Middle frontal gyrus (tissue), 1 donor: Measurements from ENCODE around the gene KRTAP1-1.
"Not testable (repeated sequence)": the region's sequence is repeated elsewhere in the genome, so short reads cannot be mapped to it uniquely, and the experiment has no call there.

ENCODE experiments used
- DNase-seq: peaks from one replicate; pipeline ENCODE4 v3.0.0-alpha.2; 2015; ENCODE audit warnings: low spot score; ENCODE audit errors: extremely low spot score

Gene KRTAP1-1

DNA sequence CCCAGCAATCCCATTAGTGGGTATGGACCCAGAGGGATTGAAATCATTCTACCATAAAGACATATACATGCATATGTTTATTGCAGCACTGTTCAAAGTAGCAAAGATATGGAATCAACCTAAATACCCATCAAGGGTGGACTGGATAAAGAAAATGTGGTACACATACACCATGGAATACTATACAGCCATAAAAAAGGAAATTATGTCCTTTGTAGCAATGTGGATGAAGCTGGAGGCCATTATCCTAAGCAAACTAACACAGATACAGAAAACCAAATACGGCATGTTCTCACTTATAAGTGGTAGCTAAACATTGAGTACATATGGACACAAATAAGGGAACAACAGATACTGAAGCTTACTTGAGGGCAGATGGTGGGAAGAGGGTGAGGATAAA is 16.3 kb upstream of the KRTAP1-1 start:
- no peak for DNase-seq

GRCh38 chr17:41055130-41055529 is 13.9 kb upstream of the KRTAP1-1 start, which contains the start of gene KRTAP2-2:
KRTAP2-2 (minus strand) TSS chr17:41055230; CDS start chr17:41055211, 19 bp downstream.
- not testable (repeated sequence) for DNase-seq

- DNase-seq, result not testable (repeated sequence)
Observed at GRCh38 chr17:41054556-41054955, 13.3 kb upstream of the KRTAP1-1 start.

DNA sequence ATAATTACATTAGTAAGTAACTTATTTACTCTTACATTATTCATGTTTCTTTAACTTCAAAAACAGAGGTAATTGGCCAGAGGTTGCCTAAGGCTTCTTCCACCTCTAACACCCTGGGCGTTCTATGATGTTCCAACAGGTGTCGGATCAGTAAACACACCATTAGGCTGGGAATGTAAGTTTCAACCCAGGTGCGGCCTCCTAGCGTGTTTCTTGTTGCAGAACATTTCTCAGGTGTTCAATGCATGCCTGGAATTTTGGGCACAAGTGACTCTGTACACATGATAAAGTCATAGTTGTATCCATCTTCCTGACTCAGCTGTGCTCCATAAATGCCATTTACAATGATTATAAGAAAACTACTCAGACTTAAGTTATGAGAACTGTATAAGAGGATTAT is 12.8 kb upstream of the KRTAP1-1 start:
- no peak for DNase-seq

DNA sequence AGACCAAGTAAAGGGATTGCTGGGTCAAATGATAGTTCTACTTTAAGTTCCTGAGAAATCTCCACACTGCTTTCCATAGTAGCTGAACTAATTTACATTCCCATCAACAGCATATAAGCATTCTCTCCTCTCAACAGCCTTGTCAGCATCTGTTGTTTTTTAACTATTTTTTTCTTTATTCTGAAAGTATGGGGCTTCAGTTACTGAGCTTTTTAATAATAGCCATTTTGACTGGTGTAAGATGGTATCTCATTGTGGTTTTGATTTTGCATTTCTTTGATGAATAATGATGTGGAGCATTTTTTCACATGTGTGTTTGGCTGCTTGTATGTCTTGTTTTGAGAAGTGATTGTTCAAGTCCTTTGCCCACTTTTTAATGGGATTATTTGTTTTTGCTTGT is 11.3 kb upstream of the KRTAP1-1 start:
- DNase-seq, result no peak

DNA sequence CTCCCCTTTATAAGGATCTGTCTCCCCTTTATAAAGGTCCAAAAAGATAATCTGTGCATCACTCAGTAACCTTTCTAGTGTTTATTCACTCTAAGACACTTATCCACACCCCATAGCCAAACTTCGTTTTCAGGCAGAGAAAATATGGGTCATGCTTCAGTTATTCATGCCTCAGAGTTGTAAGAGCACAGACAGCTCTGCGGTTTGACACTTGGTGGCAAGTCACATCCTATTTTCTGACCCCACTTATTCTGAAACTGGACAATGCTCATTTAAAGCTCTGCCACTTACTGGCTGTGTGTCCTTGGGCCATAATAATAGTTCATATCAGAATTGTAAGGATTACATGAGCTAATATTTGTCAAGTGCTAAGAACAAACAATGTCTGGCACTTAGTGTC is 7.9 kb upstream of the KRTAP1-1 start:
- no peak for DNase-seq

DNA sequence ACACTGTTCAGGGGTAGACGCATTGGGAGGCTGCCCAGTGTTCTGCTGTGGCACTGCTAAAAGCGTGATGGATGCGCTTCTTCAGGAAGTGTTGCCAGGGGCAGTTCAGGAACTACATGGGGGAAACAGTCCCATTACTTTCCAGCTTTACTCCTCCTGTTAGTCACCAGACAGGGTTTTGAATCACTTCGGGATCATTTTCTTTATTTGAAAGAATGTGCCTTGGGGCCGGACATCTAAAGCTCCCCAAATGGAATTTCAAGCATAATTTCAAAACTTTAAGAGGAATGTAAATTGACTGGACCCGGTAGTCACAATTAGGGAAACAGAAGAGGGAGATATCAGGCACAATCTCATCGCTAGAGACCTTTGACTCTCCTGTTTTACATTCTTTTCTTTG is 7.2 kb upstream of the KRTAP1-1 start:
- DNase-seq, result no peak

- DNase-seq, result not testable (repeated sequence)
Observed at GRCh38 chr17:41046735-41047465, 5.7 kb upstream of the KRTAP1-1 start, which contains the start of gene KRTAP2-1. KRTAP2-1 (minus strand) TSS chr17:41047316; CDS start chr17:41047267, 49 bp downstream.

DNA sequence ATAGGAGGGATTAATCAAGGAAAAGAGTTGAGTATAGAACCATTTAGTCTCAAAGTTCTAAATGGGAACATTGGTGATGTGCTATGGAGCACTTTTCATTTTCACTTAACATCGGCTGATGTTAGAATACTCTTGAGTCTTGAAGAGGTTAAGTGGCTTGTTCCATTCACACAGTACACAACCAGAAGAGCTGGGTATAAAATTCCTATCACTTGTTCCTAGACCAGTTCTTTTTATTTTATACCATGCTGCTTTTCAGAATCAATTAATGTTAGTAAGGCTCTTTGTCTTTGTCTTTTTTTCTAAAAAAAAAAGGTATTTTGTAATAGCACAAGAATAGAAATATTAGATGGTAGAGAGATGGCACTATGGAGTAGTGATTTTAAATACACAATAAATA is 1.7 kb upstream of the KRTAP1-1 start:
- no peak for DNase-seq

DNA sequence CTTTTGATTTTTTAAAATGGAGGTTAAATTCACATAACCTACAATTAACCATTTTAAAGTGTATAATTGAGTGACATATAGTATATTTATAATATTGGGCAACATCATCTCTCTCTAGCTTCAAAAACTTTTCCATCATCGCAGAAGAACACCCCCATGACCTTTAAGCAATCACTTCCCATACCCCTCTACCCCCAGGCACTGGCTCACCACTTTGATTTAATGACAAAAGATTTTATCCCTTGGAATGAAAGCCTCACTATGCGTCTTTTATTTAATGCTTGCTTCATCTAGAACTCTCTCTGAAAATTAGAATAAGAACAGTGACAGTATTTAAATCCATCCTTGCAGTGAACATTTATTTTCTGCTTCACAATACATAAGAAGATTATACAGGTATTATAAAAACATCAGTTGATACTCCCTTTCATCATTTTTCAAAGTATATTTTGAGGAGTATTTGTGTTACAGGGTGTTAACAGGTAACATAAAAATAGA is 3.3 kb downstream of the KRTAP1-1 start:
- DNase-seq, result no peak

DNA sequence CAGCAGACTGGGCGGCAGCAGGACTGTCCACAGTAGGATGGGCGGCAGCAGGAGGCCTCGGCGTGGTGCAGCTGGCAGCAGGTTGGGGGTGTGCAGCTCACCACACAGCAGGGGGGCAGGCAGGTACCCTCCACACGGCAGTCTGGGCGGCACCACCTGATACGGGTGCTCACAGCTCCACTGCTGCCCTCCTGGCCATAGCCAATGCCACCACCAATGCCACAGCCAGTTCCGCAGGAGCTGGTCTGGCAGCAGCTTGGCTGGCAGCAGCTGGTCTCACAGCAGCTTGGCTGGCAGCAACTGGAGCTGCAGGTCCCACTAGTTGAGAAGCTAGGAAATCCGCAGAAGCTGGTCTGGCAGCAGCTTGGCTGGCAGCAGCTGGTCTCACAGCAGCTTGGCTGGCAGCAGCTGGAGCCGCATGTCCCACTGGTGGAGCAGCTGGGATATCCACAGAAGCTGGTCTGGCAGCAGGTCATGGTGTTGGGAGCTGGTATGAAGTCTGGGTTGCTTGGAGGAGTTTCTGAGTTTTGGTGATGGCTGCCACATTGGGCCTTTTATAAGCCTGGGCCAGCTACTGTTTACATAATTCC is 6.8 kb downstream of the KRTAP1-1 start, which contains the start of gene KRTAP1-3:
TSS of gene KRTAP1-3 (minus strand) at position 529 of the 590 bp plus-strand sequence. CDS start at position 476, 53 bp downstream.
- DNase-seq, result not testable (repeated sequence)

- no peak for DNase-seq
Observed at GRCh38 chr17:41029633-41030245, 11.5 kb downstream of the KRTAP1-1 start, which contains the start of gene KRTAP1-4. KRTAP1-4 (minus strand) TSS chr17:41030195; CDS start chr17:41030078, 117 bp downstream.

DNA sequence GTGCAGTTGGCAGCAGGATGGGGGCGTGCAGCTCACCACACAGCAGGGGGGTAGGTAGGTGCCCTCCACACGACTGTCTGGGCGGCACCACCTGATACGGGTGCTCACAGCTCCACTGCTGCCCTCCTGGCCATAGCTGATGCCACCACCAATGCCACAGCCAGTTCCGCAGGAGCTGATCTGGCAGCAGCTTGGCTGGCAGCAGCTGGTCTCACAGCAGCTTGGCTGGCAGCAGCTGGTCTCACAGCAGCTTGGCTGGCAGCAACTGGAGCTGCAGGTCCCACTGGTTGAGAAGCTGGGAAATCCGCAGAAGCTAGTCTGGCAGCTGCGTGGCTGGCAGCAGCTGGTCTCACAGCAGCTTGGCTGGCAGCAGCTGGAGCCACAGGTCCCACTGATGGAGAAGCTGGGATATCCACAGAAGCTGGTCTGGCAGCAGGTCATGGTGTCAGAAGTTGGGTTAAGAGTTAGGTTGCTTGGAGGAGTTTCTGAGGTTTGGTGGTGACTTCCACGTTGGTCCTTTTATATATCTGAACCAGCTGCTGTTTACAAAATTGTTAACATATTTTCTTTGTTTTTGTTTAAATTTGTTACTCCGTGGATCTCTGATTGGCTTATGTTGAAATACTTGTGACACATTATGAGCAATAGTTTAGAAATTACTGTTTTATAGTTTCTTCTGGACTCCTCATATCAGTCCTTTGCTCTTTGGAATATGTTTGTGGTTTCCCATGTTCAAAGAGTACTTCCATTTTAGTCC is 14.4 kb downstream of the KRTAP1-1 start, which contains the start of gene KRTAP1-5:
TSS of gene KRTAP1-5 (minus strand) at position 494 of the 757 bp plus-strand sequence. CDS start at position 441, 53 bp downstream.
- no peak for DNase-seq

- DNase-seq, result no peak
Observed at GRCh38 chr17:41024697-41025096, 16.6 kb downstream of the KRTAP1-1 start.

DNA sequence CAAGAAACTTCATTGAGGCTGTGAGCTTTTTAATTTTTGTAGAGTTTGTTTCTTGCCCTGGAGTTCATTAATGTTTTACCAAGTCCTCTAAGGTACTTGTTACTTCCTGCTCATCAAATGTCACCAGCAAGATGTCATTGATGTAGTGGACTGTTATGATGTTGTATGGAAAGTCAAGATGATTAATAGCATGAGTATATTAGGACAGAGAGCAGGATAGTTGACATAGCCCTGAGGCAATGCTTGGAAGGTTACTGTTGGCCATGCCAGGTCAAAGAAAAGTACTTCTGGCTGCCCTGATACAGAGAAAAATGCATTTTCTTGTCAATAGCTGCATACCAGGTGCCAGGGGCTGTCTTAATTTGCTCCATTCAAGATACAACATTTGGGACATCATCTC is 20.9 kb downstream of the KRTAP1-1 start:
- DNase-seq, result no peak

DNA sequence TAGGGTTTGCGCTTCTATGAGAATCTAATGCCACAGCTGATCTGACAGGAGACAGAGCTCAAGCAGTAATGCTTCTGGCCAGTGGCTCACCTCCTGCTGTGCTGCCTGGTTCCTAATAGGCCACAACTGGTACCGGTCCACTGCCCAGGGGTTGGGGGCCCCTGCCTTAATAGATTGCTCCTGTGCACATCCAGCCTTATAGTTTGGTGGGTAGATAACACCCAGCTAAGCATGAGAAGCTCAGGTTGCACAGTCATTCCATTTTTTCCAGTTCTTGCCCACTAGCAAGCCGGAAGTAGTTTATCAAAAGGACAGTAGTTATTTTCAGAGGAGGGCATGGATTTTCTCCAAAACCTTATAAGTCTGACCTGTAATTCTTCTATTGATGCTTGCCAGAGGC is 21.8 kb downstream of the KRTAP1-1 start:
- no peak for DNase-seq

DNA sequence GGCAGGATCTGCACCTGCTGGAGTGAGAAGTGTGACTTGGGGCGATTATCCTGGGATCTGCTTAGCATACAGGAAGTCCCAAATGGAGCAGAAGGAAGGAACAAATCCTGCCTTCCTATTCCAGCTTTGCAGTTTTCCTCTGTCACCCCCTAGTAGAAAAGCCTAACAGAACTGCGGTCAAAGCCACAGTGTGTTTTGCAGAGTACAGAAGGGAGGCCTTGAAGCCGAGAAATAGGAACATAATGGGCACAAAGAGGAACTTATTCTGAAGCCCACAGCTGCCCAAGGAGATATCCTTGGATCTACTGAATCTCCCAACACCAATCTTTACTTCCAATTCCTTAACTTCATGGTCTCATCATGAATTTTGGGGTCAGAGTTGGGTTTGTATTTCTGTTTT is 22.7 kb downstream of the KRTAP1-1 start:
- DNase-seq, result no peak

- DNase-seq, result no peak
Observed at GRCh38 chr17:41016578-41017215, 24.6 kb downstream of the KRTAP1-1 start.

- no peak for DNase-seq
Observed at GRCh38 chr17:41015454-41015853, 25.8 kb downstream of the KRTAP1-1 start.

DNA sequence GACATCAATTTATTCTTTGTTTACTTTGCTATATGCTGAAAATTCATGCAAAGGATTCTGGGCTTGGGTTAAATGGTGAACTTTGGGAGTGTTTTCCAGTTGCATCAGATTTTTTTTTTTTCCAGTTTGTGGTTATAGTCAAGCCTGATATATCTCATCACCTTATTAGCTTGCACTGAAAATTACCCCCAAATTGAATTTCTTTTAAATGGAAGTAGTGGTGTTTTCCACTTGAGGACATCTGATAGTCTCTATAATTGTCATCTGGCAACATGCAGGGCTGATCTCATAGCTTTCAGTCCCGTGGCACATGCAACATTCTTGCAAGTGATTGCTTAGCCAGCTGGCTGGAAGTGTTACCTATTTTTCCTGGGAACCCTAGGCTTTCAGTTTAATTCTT is 27.6 kb downstream of the KRTAP1-1 start:
- no peak for DNase-seq

DNA sequence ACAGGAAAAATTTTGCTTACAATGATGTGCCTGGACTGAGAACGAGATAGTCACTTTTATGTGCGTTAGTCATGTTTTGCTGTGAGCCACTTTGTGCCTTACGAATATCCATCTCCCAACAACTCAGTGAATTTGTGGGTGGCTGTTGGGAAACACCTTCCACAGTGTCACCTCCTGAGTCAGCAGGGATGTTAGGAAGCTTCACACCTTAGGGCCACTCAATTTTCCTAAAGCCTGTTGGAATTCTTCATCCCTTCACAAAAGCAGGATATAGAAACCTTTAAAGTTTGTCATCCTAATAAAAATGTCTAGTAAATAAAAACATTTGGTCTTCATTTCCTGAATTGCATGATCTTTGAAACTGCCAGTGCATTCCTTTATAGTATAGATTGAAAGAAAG is 28.1 kb downstream of the KRTAP1-1 start:
- DNase-seq, result no peak
